WERI-Rb-1 (cell line): ENCODE data around the gene HNRNPK.

Source experiments
- DNase-seq: peaks from one replicate; pipeline ENCODE4 v3.0.0-alpha.2; 2020
- H3K27ac ChIP-seq: fragments of 250-450 bp; sonication (Bioruptor Pico); 2 replicates; pipeline ENCODE4 v1.5.1; 2020; ENCODE audit warnings: mild to moderate bottlenecking, moderate library complexity
- H3K27me3 ChIP-seq: fragments of 250-450 bp; sonication (Bioruptor Pico); 2 replicates; pipeline ENCODE4 v1.5.1; 2021; ENCODE audit warnings: mild to moderate bottlenecking, low read depth, moderate library complexity; ENCODE audit not compliant: insufficient read depth, severe bottlenecking
- H3K36me3 ChIP-seq: fragments of 250-450 bp; sonication (Bioruptor Pico); 2 replicates; pipeline ENCODE4 v1.5.1; 2020; ENCODE audit warnings: mild to moderate bottlenecking, moderate library complexity
- H3K4me3 ChIP-seq: 2 replicates; pipeline ENCODE4 v1.5.1; 2011; ENCODE audit warnings: low read depth, mild to moderate bottlenecking, control low read depth, low read length
- H3K9me3 ChIP-seq: fragments of 250-450 bp; sonication (Bioruptor Pico); 2 replicates; pipeline ENCODE4 v1.5.1; 2021; ENCODE audit warnings: mild to moderate bottlenecking, moderate library complexity; ENCODE audit not compliant: severe bottlenecking
- TF ChIP-seq, protein P1 (sequence below): IDR thresholded peaks from 2 replicates; pipeline ENCODE4 v1.5.1; 2011; ENCODE audit warnings: low read depth, mild to moderate bottlenecking, control low read depth, inconsistent platforms, low read length

The HNRNPK gene

DNA sequence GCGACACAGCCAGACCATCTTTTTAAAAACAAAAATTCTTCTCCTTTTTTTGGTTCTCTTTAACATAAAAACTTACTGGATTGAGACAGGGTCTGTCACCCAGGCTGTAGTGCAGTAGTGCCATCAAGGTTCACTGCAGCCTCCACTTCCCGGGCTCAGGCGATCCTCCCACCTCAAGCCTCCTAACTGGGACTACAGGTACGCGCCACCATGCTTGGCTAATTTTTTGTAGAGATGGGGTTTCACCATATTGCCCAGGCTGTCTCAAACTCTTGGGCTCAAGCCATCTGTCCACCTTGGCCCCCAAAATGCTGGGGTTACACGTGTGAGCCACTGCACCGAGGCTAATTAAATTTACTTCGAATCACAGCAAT lies 13.8 kb downstream of the HNRNPK start:
- Histone ChIP-seq H3K27ac (peak overlapping the region; percentile 35; the same call in 1 of the 2 replicates), H3K27me3 (no peaks in the 10 kb centered on the region), H3K4me3 (no peak overlapping the region), H3K9me3 (no peaks in the 10 kb centered on the region), H3K36me3 (peaks cover 44% of the 10 kb centered on the region)
- TF ChIP-seq, protein P1, sequence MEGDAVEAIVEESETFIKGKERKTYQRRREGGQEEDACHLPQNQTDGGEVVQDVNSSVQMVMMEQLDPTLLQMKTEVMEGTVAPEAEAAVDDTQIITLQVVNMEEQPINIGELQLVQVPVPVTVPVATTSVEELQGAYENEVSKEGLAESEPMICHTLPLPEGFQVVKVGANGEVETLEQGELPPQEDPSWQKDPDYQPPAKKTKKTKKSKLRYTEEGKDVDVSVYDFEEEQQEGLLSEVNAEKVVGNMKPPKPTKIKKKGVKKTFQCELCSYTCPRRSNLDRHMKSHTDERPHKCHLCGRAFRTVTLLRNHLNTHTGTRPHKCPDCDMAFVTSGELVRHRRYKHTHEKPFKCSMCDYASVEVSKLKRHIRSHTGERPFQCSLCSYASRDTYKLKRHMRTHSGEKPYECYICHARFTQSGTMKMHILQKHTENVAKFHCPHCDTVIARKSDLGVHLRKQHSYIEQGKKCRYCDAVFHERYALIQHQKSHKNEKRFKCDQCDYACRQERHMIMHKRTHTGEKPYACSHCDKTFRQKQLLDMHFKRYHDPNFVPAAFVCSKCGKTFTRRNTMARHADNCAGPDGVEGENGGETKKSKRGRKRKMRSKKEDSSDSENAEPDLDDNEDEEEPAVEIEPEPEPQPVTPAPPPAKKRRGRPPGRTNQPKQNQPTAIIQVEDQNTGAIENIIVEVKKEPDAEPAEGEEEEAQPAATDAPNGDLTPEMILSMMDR: no peak
- DNase-seq: no peak

DNA sequence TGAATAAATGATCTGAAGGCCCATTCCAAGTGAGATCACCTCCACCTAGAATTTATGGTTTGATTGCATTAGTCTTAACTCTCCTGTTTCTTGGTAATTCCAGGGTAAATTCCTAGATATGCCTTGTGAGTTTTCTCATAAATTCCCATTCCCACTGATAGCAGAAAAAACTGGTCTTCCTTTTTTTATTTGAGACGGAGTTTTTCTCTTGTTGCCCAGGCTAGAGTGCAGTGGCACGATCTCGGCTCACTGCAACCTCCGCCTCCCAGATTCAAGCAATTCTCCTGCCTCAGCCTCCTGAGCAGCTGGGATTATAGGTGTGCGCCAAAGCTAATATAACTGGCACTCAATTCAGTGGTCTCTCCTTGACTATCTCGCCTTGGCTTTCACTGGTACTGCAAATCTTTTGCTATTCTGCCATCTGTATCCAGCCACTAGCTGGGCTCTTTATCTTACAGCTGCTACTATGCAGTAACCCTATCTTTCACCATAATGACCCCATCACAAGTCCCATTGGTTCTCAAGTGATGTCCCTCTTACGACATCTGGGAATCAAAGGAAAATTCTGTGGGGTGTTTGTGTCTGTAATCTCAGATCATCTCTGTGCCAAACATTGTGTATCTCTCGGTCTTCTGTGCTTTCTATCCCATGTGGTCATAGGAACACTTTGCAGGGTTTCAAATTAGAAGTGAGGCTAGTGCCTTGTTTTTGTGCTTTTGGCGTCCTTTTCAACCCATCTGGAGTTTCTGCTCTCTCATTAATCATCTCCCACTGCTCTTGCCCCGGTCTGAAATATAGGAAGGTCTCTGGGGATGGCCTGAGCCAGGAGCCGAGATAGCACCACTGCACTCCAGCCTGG lies 14.4 kb downstream of the HNRNPK start:
- TF ChIP-seq, protein P1: no peak
- DNase-seq: no peak
- peak overlapping the region; percentile 35; the same call in 1 of the 2 replicates for H3K27ac ChIP-seq

DNA sequence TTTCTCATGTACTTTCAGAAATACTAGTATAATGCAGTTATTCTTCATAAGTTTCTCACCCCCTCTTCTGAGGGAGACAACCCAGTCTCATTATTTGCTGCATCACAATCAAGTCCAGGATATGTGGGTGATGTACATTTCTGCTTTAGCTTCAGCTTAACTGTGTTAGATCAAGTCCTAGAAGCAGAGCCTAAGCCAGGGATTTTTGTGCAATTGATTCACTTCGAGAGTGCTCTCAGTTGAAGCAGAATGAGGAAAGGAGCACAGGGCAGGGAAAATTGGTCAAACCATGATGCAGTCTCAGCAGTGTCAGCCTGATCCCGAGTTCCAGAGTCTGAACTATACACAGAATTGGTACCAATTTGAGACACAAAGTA lies 15.1 kb downstream of the HNRNPK start:
- H3K27me3 ChIP-seq: no peaks in the 10 kb centered on the region
- no peak overlapping the region for H3K27ac ChIP-seq
- H3K9me3 ChIP-seq: no peaks in the 10 kb centered on the region
- H3K4me3 ChIP-seq: no peak overlapping the region
- no peak for DNase-seq
- peaks cover 32% of the 10 kb centered on the region for H3K36me3 ChIP-seq
- TF ChIP-seq, protein P1: no peak

More for the DNA sequence above, 14.4 kb downstream of the HNRNPK start:
- H3K27me3 ChIP-seq: no peaks in the 10 kb centered on the region
- peaks cover 38% of the 10 kb centered on the region for H3K36me3 ChIP-seq
- no peak overlapping the region for H3K4me3 ChIP-seq
- no peaks in the 10 kb centered on the region for H3K9me3 ChIP-seq

DNA sequence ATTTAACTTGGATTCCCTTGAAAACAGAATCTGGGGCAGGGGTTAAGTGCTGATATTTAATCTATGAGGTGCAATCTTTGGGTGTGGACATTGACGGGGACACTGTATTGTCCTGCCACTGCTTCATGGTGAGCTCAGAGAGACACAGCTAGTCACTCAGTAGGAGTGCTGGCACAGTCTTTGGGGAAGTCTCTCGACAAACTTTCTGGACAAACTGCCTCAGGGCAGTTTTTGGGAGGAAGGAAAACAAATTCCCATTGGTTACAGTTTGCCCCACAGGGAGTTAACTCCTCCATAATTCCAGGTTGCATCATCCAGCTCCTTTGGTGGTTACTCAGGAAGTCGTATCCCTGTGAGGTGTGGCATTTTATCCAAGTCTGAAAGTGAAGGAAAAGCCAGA lies 17.9 kb downstream of the HNRNPK start:
- TF ChIP-seq, protein P1: no peak
- Histone ChIP-seq H3K9me3 (no peaks in the 10 kb centered on the region), H3K4me3 (no peak overlapping the region), H3K36me3 (peaks cover 13% of the 10 kb centered on the region), H3K27ac (no peak overlapping the region), H3K27me3 (no peaks in the 10 kb centered on the region)
- DNase-seq: no peak

DNA sequence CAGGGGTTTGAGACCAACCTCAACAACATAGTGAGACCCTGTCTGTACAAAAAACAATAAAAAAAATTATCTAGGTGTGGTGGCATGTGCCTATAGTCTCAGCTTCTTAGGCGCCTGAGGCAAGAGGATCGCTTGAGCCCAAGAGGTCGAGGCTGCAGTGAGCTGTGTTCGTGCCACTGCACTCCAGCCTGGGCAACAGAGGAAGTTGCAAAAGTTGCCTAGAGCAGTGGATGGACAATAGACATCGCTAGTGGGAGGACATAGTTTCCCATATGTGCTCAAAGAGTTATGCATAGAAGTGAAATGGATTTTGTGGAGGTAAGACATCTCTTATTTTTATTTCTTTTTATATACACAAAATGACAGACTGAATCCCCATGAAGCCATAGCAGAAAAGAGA lies 19.0 kb downstream of the HNRNPK start:
- Histone ChIP-seq H3K9me3 (no peaks in the 10 kb centered on the region), H3K27ac (no peak overlapping the region)

More for the DNA sequence above, 19.0 kb downstream of the HNRNPK start:
- H3K36me3 ChIP-seq: peaks cover 4% of the 10 kb centered on the region
- H3K27me3 ChIP-seq: no peaks in the 10 kb centered on the region
- no peak for DNase-seq
- TF ChIP-seq, protein P1: no peak
- H3K4me3 ChIP-seq: no peak overlapping the region
